Progenitor cell of endocrine pancreas (in vitro differentiated cells): ENCODE measurements around the gene ARFIP1. TPM values are rescaled to one million over a fixed set of nuclear protein-coding genes. Genes with fewer than 3 reads are reported as not detected.

Experiments used
- DNase-seq: peaks from one replicate; pipeline ENCODE4 v3.0.0; 2021; ENCODE audit warnings: low spot score; ENCODE audit not compliant: unreplicated experiment
- H3K27ac Mint-ChIP-seq: 2 replicates; pipeline ENCODE4 v1.8.0; 2021; ENCODE audit warnings: mild to moderate bottlenecking, moderate library complexity, mixed read lengths
- H3K27me3 Mint-ChIP-seq: 2 replicates; pipeline ENCODE4 v1.8.0; 2021; ENCODE audit warnings: mixed read lengths
- H3K36me3 Mint-ChIP-seq: 2 replicates; pipeline ENCODE4 v1.8.0; 2022; ENCODE audit warnings: mixed read lengths; ENCODE audit not compliant: insufficient read depth
- H3K4me1 Mint-ChIP-seq: 2 replicates; pipeline ENCODE4 v1.8.0; 2021; ENCODE audit warnings: low read depth, mixed read lengths
- H3K4me3 Mint-ChIP-seq: 2 replicates; pipeline ENCODE4 v1.8.0; 2021; ENCODE audit warnings: low read depth, mild to moderate bottlenecking, moderate library complexity, mixed read lengths
- H3K9me3 Mint-ChIP-seq: 2 replicates; pipeline ENCODE4 v1.8.0; 2021; ENCODE audit warnings: low read depth, mixed read lengths
- total RNA-seq: library from RNA; stranded (reverse); gene quantifications from 2 replicates; pipeline ENCODE4 v1.2.1, GENCODE V29; 2021
- TF ChIP-seq, protein P1 (sequence below): fragments of 200-600 bp; sonication (generic); IDR thresholded peaks from one replicate; pipeline ENCODE4 v1.5.0; 2021; ENCODE audit warnings: antibody characterized with exemption, mild to moderate bottlenecking; ENCODE audit not compliant: unreplicated experiment

The ARFIP1 gene
- total RNA-seq, 1 donor from 2014 or later: 31.7 TPM

DNA sequence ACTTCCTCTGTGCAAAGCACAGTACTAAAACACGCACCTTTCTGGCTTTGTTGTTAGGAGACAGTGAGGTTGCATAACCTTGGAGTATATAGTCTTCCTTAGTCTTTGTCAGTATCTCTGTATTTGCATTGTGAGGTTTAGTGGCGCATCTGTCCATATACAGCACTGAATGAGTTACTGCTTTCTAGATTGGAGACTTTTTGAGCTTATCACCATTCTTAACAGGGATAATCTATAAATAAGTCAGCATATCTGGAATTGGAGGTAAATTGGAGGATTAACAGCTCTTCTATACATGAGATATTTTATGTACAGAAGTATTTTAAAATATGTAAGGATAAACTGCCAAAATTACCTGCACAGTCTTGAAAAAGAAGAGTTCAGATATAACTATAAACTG, 160.7 kb downstream of the ARFIP1 start:
- Mint-ChIP-seq H3K4me3 (no peak overlapping the region), H3K27me3 (peaks cover 14% of the 10 kb centered on the region), H3K27ac (no peak overlapping the region), H3K4me1 (peaks cover 19% of the 10 kb centered on the region), H3K36me3 (peaks cover 12% of the 10 kb centered on the region), H3K9me3 (no peaks in the 10 kb centered on the region)
- TF ChIP-seq, protein P1, sequence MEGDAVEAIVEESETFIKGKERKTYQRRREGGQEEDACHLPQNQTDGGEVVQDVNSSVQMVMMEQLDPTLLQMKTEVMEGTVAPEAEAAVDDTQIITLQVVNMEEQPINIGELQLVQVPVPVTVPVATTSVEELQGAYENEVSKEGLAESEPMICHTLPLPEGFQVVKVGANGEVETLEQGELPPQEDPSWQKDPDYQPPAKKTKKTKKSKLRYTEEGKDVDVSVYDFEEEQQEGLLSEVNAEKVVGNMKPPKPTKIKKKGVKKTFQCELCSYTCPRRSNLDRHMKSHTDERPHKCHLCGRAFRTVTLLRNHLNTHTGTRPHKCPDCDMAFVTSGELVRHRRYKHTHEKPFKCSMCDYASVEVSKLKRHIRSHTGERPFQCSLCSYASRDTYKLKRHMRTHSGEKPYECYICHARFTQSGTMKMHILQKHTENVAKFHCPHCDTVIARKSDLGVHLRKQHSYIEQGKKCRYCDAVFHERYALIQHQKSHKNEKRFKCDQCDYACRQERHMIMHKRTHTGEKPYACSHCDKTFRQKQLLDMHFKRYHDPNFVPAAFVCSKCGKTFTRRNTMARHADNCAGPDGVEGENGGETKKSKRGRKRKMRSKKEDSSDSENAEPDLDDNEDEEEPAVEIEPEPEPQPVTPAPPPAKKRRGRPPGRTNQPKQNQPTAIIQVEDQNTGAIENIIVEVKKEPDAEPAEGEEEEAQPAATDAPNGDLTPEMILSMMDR: no peak
- DNase-seq: no peak

DNA sequence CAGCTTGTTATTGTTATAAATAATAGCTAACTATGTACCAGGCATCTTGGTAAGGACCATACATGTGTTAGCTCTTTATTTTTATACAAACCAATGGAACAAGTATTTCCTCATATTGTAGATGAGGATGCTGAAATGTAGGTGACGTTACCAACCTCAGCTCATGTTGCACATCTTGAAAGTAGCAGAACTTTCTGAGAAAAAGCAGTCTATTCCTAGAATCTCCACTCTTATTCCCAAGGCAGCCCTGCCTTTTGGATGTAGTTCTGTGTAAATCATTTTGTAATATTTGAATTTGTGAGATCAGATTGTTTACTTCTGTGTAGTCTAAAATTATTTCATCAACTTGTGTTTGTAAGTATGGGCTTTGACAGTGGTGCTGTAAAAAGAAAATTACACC, 161.7 kb downstream of the ARFIP1 start:
- H3K9me3 Mint-ChIP-seq: no peaks in the 10 kb centered on the region
- TF ChIP-seq, protein P1: no peak
- H3K4me1 Mint-ChIP-seq: peaks cover 19% of the 10 kb centered on the region
- no peak for DNase-seq
- no peak overlapping the region for H3K4me3 Mint-ChIP-seq
- H3K27me3 Mint-ChIP-seq: peaks cover 14% of the 10 kb centered on the region
- H3K27ac Mint-ChIP-seq: no peak overlapping the region
- peaks cover 15% of the 10 kb centered on the region for H3K36me3 Mint-ChIP-seq

- Mint-ChIP-seq H3K27ac (no peak overlapping the region), H3K36me3 (peaks cover 15% of the 10 kb centered on the region), H3K9me3 (no peaks in the 10 kb centered on the region), H3K27me3 (peaks cover 14% of the 10 kb centered on the region), H3K4me3 (no peak overlapping the region), H3K4me1 (peaks cover 19% of the 10 kb centered on the region)
- no peak for DNase-seq
- TF ChIP-seq, protein P1: no peak
Observed at GRCh38 chr4:152942346-152942745, 162.6 kb downstream of the ARFIP1 start.

- no peaks in the 10 kb centered on the region for H3K9me3 Mint-ChIP-seq
- TF ChIP-seq, protein P1: no peak
- no peak for DNase-seq
- H3K27me3 Mint-ChIP-seq: peaks cover 6% of the 10 kb centered on the region
- peaks cover 13% of the 10 kb centered on the region for H3K4me1 Mint-ChIP-seq
- no peak overlapping the region for H3K27ac Mint-ChIP-seq
- H3K36me3 Mint-ChIP-seq: peaks cover 18% of the 10 kb centered on the region
- H3K4me3 Mint-ChIP-seq: no peak overlapping the region
Observed at GRCh38 chr4:152943672-152944071, 163.9 kb downstream of the ARFIP1 start.

- Mint-ChIP-seq H3K4me3 (no peak overlapping the region), H3K27ac (no peak overlapping the region), H3K27me3 (no peaks in the 10 kb centered on the region)
Observed at GRCh38 chr4:152944666-152945320, 165.0 kb downstream of the ARFIP1 start.

More at GRCh38 chr4:152944666-152945320, 165.0 kb downstream of the ARFIP1 start:
- DNase-seq: no peak
- Mint-ChIP-seq H3K9me3 (no peaks in the 10 kb centered on the region), H3K36me3 (peaks cover 17% of the 10 kb centered on the region), H3K4me1 (peaks cover 15% of the 10 kb centered on the region)
- TF ChIP-seq, protein P1: no peak
